SK-N-SH treated with all-trans-retinoic acid at 6 μM for 48 hours (cell line): ENCODE data around the gene PRSS58.

Experiments used
- ATAC-seq: fragments of 200-7000 bp; cut with Tn5 transposase; 3 replicates; pipeline ENCODE4 v1.9.1; 2020; ENCODE audit warnings: mild to moderate bottlenecking, moderate library complexity
- ARNTL ChIP-seq: fragments of 450-650 bp; formaldehyde crosslinking; IDR thresholded peaks from 2 replicates; pipeline ENCODE4 v1.5.0; 2020; ENCODE audit warnings: low read depth, mild to moderate bottlenecking, moderate library complexity, borderline replicate concordance
- BACH2 ChIP-seq: fragments of 250-450 bp; sonication (Bioruptor Pico); IDR thresholded peaks from 2 replicates; pipeline ENCODE4 v1.9.0; 2021; ENCODE audit warnings: mild to moderate bottlenecking, borderline replicate concordance
- CREB5 ChIP-seq: fragments of 250-450 bp; sonication (Bioruptor Pico); IDR thresholded peaks from 2 replicates; pipeline ENCODE4 v1.5.1; 2020; ENCODE audit warnings: low read depth, mild to moderate bottlenecking, moderate library complexity
- CSDC2 ChIP-seq: fragments of 250-450 bp; sonication (Bioruptor Pico); IDR thresholded peaks from 2 replicates; pipeline ENCODE4 v1.5.0; 2020; ENCODE audit warnings: mild to moderate bottlenecking, moderate library complexity
- CSRNP3 ChIP-seq: fragments of 250-450 bp; sonication (Bioruptor Pico); IDR thresholded peaks from 2 replicates; pipeline ENCODE4 v1.5.1; 2021; ENCODE audit warnings: mild to moderate bottlenecking, moderate library complexity
- ESRRG ChIP-seq: fragments of 250-450 bp; sonication (Bioruptor Pico); IDR thresholded peaks from 2 replicates; pipeline ENCODE4 v1.6.1; 2021; ENCODE audit warnings: mild to moderate bottlenecking
- GLIS3 ChIP-seq: fragments of 250-450 bp; sonication (Bioruptor Pico); IDR thresholded peaks from 2 replicates; pipeline ENCODE4 v1.5.0; 2020; ENCODE audit warnings: mild to moderate bottlenecking, moderate library complexity
- ISL1 ChIP-seq: fragments of 250-450 bp; sonication (Bioruptor Pico); IDR thresholded peaks from 2 replicates; pipeline ENCODE4 v2.1.2; 2022; ENCODE audit warnings: mild to moderate bottlenecking, moderate library complexity
- OSR1 ChIP-seq: fragments of 250-450 bp; sonication (Bioruptor Pico); IDR thresholded peaks from 2 replicates; pipeline ENCODE4 v1.8.0; 2022; ENCODE audit warnings: moderate library complexity, mild to moderate bottlenecking, inconsistent platforms
- PATZ1 ChIP-seq: fragments of 250-450 bp; sonication (Bioruptor Pico); IDR thresholded peaks from 2 replicates; pipeline ENCODE4 v1.8.0; 2020; ENCODE audit warnings: mild to moderate bottlenecking, moderate library complexity, borderline replicate concordance
- POU6F1 ChIP-seq: fragments of 250-450 bp; sonication (Bioruptor Pico); IDR thresholded peaks from 2 replicates; pipeline ENCODE4 v1.8.0; 2021; ENCODE audit warnings: low read depth, mild to moderate bottlenecking, moderate library complexity, borderline replicate concordance
- PPARA ChIP-seq: fragments of 250-450 bp; sonication (Bioruptor Pico); IDR thresholded peaks from 2 replicates; pipeline ENCODE4 v1.5.0; 2020; ENCODE audit warnings: mild to moderate bottlenecking, borderline replicate concordance
- SNAI2 ChIP-seq: fragments of 250-450 bp; sonication (Bioruptor Pico); IDR thresholded peaks from 2 replicates; pipeline ENCODE4 v1.5.0; 2020; ENCODE audit warnings: mild to moderate bottlenecking, moderate library complexity
- TCF4 ChIP-seq: fragments of 250-450 bp; sonication (Bioruptor Pico); IDR thresholded peaks from 2 replicates; pipeline ENCODE4 v1.8.0; 2021; ENCODE audit warnings: mild to moderate bottlenecking, moderate library complexity, borderline replicate concordance
- TOX ChIP-seq: fragments of 250-450 bp; sonication (Bioruptor Pico); IDR thresholded peaks from 2 replicates; pipeline ENCODE4 v1.8.0; 2021; ENCODE audit warnings: mild to moderate bottlenecking, moderate library complexity, borderline replicate concordance
- TSHZ2 ChIP-seq: fragments of 250-450 bp; sonication (Bioruptor Pico); IDR thresholded peaks from 2 replicates; pipeline ENCODE4 v1.5.0; 2020; ENCODE audit warnings: mild to moderate bottlenecking, moderate library complexity
- ZC3H10 ChIP-seq: fragments of 250-450 bp; sonication (Bioruptor Pico); IDR thresholded peaks from 2 replicates; pipeline ENCODE4 v1.5.1; 2021; ENCODE audit warnings: mild to moderate bottlenecking, moderate library complexity
- ZFP3 ChIP-seq: fragments of 250-450 bp; sonication (Bioruptor Pico); IDR thresholded peaks from 2 replicates; pipeline ENCODE4 v1.5.0; 2020; ENCODE audit warnings: mild to moderate bottlenecking, moderate library complexity
- ZFP30 ChIP-seq: fragments of 450-650 bp; formaldehyde crosslinking; IDR thresholded peaks from 2 replicates; pipeline ENCODE4 v1.5.0; 2022; ENCODE audit warnings: mild to moderate bottlenecking, moderate library complexity
- ZNF565 ChIP-seq: fragments of 450-650 bp; formaldehyde crosslinking; conservative IDR thresholded peaks from 2 replicates; pipeline ENCODE4 v1.5.0; 2020; ENCODE audit warnings: low read depth, mild to moderate bottlenecking, moderate library complexity
- ZNF70 ChIP-seq: fragments of 450-650 bp; formaldehyde crosslinking; IDR thresholded peaks from 2 replicates; pipeline ENCODE4 v1.5.0; 2020; ENCODE audit warnings: mild to moderate bottlenecking, moderate library complexity
- ZNF8 ChIP-seq: fragments of 450-650 bp; formaldehyde crosslinking; IDR thresholded peaks from 2 replicates; pipeline ENCODE4 v1.5.0; 2020; ENCODE audit warnings: mild to moderate bottlenecking, moderate library complexity

PRSS58 gene

GRCh38 chr7:142250705-142251104 is 7.2 kb downstream of the PRSS58 start:
- TF ChIP-seq ZC3H10 (CRISPR knock-in tag) (no peak), SNAI2 (CRISPR knock-in tag) (no peak)
- ATAC-seq, result no peak

- TF ChIP-seq ZC3H10 (CRISPR knock-in tag) (no peak), OSR1 (CRISPR knock-in tag) (no peak), TSHZ2 (CRISPR knock-in tag) (no peak), TCF4 (no peak), PATZ1 (no peak), ESRRG (CRISPR knock-in tag) (no peak), TOX (CRISPR knock-in tag) (no peak), ZNF70 (CRISPR knock-in tag) (no peak), PPARA (CRISPR knock-in tag) (no peak), ARNTL (CRISPR knock-in tag) (no peak), POU6F1 (CRISPR knock-in tag) (no peak), BACH2 (CRISPR knock-in tag) (no peak), CSRNP3 (CRISPR knock-in tag) (no peak), SNAI2 (CRISPR knock-in tag) (no peak), GLIS3 (CRISPR knock-in tag) (no peak), ZNF8 (CRISPR knock-in tag) (no peak), ZFP3 (CRISPR knock-in tag) (no peak), ZNF565 (CRISPR knock-in tag) (no peak)
- ATAC-seq, result no peak
Measured at GRCh38 chr7:142249918-142250317, 7.9 kb downstream of the PRSS58 start.

- TF ChIP-seq TCF4 (no peak), CSDC2 (CRISPR knock-in tag) (no peak), PATZ1 (no peak), ZFP3 (CRISPR knock-in tag) (no peak), ESRRG (CRISPR knock-in tag) (no peak), ZFP30 (CRISPR knock-in tag) (no peak), GLIS3 (CRISPR knock-in tag) (no peak), ZNF565 (CRISPR knock-in tag) (no peak), OSR1 (CRISPR knock-in tag) (no peak), CREB5 (CRISPR knock-in tag) (no peak), SNAI2 (CRISPR knock-in tag) (no peak), TSHZ2 (CRISPR knock-in tag) (no peak), ZC3H10 (CRISPR knock-in tag) (no peak), ISL1 (CRISPR knock-in tag) (no peak), TOX (CRISPR knock-in tag) (no peak)
- ATAC-seq, result no peak; the same call in 2 of the 3 replicates
Measured at GRCh38 chr7:142248166-142249160, 9.4 kb downstream of the PRSS58 start.
